Measurements from ENCODE around the gene EDN2.

GRCh38 chr1:41438711-41439110 is 45.8 kb downstream of the EDN2 start:
- TF ChIP-seq POLR2AphosphoS5 (IDR thresholded peaks at IDR 0.05; ENCODE audit: low read depth, low read length): no peak
- no peak for TF ChIP-seq REST (IDR thresholded peaks at IDR 0.05; ENCODE audit: insufficient read depth in 1 of 2, low read depth in 2 of 2, low read length in 2 of 2)
- TF ChIP-seq TAF1 (IDR thresholded peaks at IDR 0.05; ENCODE audit: borderline replicate concordance, insufficient read depth, low read length): no peak

Data from PFSK-1 (cell line).